ENCODE measurements around the gene AP4S1.
"Not testable (repeated sequence)": the region's sequence is repeated elsewhere in the genome, so short reads cannot be mapped to it uniquely, and the experiment has no call there.

Gene AP4S1

DNA sequence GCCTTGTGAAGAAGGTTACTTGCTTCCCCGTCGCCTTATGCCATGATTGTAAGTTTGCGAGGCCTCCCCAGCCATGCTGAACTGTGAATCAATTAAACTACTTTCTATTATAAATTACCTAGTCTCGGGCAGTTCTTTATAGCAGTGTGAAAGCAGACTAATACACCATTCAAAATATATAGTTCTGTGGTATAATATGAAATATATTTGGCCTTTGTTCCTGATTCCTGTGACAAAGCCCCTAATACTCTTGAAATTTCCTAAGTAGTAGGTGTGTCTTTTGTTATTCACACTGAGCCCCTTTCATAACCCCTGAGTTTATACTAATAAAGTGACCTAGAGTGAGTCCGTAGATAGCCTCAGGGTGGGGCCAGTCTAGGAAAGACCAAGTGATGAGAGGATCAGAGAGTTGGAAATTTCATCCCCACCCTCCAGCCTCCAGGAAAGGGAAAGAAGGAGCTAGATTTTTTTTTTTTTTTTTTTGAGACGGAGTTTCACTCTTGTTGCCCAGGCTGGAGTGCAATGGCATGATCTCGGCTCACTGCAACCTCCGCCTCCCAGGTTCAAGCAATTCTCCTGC lies 20.1 kb downstream of the AP4S1 start:
- no peak for DNase-seq

DNA sequence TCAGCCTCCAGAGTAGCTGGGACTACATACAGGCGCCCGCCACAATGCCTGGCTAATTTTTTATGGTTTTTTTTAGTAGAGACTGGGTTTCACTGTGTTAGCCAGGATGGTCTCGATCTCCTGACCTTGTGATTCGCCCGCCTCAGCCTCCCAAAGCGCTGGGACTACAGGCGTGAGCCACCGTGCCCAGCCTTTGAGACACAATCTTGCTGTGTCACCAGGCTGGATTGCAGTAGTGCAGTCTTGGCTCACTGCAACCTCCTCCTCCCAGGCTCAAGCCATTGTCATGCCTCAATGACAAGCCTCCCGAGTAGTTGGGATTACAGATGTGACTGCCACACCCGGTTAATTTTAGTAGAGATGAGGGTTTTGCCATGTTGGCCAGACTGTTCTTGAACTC lies 22.1 kb downstream of the AP4S1 start:
- DNase-seq: peak; percentile 65

GRCh38 chr14:31051023-31051422 lies 25.6 kb downstream of the AP4S1 start:
- no peak for DNase-seq

- no peak for DNase-seq
Observed at GRCh38 chr14:31051511-31051910, 26.1 kb downstream of the AP4S1 start.

- not testable (repeated sequence) for DNase-seq
Observed at GRCh38 chr14:31052905-31053586, 27.6 kb downstream of the AP4S1 start.

DNA sequence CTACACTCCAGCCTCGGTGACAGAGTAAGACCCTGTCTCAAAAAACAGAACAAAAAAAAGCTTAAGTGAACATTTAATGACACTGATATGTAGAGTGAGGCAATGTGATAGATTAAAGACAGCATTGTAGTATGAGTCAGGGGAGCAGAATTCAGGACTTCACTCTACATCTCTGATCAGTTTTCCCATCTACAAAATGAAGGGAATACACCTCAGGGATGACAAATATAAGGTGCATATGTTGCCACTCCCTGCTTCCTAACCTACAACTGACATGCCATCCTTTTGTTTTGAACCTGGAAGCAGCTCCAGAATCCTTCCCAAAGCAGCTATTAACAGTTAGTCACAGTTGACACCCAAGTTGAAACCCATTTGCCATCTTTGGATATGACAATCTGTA lies 31.6 kb downstream of the AP4S1 start:
- DNase-seq: no peak

GRCh38 chr14:31057701-31058364 lies 32.4 kb downstream of the AP4S1 start:
- no peak for DNase-seq

- peak; percentile 100 for DNase-seq
Observed at GRCh38 chr14:31059152-31059924, 33.9 kb downstream of the AP4S1 start.

DNA sequence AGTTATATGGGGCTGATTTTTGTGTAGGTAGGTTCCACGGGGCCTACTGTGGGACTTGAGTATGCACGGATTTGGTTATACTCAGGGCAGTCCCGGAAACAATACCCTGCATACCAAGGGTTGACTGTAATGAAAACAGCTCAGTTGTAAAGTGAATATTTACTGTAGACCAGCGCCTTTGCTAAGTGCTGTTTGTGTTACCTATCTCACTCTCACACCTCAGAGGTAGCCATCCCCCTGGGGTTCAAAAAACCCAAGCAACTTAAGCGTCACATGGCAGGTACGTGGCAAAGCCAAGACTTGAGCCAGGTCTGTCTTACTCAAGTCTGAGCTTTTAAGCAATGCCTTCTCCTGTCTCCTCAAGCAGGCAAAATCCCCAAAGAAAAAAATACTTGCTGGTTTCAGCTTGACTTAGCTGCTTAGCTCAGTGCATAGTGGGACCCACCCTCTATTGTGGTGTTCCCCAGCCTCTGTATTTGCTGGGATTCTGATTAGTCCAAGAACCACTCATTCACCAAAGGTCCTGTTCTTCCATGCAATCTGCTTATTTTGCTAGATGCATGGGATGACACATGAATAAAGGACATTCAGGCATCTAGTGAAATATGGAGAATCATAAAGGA lies 34.9 kb downstream of the AP4S1 start:
- DNase-seq: peak; percentile 34

DNA sequence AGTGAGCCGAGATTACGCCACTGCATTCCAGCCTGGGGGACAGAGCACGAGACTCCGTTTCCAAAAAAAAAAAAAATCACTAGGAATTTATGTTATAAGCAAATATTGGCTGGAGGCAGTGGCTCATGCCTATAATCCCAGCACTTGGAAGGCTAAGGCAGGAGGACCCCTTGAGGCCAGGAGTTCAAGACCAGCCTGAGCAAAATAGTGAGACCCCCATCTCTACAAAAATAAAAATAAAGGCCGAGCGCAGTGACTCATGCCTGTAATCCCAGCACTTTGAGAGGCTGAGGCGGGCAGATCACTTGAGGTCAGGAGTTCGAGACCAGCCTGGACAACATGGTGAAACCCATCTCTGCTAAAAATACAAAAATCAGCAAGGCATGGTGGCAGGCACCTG lies 37.5 kb downstream of the AP4S1 start:
- DNase-seq: not testable (repeated sequence)

- peak; percentile 58 for DNase-seq
Observed at GRCh38 chr14:31068235-31068634, 42.8 kb downstream of the AP4S1 start.

DNA sequence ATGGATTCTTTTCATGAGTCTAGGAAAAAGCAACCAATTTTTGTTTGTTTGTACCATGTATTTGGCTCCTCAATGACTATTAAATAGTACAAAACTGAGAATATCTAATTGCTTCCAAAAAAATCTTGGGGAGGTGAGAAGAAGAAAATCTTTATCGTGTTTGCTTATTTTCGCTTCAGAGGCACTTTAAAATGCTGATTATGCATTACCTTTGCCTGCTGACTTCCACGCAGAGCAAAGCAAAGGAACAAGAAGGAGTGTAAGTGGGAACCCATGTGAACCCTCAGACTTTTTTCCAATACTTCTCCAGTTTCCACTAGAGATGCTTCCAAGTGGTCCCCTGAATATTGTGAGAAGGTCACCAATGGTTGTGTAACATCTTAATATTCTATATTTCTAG lies 43.9 kb downstream of the AP4S1 start:
- DNase-seq: no peak

DNA sequence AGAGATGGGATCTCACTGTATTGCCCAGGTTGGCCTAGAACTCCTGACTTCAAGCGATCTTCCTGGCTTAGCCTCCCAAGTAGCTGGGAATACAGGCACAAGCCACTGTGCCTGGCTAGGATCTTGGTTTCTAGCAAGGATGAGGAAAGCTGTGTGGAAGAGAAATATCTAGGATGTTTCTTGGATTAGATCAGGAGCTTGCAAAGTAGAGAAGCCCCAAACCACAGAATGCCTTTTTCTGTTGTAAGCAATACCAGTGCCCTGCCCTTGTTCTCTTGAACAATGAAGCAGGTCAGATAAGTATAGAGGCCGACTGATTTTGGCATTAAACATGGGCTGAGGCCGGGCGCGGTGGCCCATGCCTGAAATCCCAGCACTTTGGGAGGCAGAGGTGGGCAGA lies 45.0 kb downstream of the AP4S1 start:
- no peak for DNase-seq

DNA sequence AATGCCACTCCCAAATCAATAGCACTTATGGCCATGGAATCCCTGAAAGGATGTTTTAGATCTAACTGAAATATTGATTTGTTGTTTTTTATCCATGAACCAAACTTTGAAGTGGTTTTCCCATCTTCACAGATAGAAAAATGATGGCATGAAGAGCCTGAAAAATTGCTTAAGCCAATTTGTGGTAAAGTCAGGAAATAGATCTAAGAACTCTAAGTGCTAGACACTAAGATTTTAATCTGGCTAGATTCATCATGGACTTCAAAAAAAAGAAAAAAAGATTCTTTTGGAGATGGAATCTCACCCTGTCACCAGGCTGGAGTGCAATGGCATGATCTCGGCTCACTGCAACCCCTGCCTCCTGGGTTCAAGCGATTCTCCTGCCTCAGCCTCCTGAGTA lies 45.7 kb downstream of the AP4S1 start:
- DNase-seq: peak; percentile 26

DNA sequence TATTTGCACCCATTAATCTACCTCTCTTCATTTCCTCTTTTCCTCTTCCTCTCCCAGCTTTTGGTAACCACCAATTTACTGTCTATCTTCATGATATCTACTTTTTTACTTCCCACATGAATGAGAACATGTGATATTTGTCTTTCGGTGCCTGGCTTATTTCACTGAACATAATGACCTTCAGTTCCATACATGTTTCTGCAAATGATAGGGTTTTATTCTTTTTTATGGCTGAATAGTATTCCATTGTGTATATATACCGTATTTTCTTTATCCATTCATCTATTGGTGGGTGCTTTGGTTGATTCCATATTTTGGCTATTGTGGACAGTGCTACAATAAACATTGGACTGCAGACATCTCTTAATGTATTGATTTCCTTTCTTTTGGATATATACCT lies 49.7 kb downstream of the AP4S1 start:
- DNase-seq: no peak

GRCh38 chr14:31078766-31079165 lies 53.3 kb downstream of the AP4S1 start:
- DNase-seq: no peak

- DNase-seq: peak; percentile 28
Observed at GRCh38 chr14:31080056-31080455, 54.6 kb downstream of the AP4S1 start.

DNA sequence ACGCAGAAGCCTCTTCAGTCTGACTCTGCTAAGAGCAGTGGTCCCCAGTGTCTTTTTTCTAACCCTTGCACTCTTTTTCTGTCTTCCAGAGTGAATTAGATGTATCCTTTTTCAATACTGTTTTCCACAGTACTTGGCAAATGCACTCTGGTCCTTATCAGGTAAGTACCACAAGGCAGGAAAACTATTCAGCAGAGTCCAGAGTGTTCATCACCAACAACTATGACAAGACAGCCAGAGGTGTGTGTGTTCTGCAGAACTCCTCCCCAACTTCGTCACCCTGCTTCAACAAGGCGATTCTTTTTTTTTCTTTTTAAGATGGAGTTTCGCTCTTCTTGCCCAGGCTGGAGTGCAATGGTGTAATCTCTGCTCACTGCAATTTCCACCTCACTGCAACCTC lies 55.0 kb downstream of the AP4S1 start:
- peak; percentile 48 for DNase-seq

DNA sequence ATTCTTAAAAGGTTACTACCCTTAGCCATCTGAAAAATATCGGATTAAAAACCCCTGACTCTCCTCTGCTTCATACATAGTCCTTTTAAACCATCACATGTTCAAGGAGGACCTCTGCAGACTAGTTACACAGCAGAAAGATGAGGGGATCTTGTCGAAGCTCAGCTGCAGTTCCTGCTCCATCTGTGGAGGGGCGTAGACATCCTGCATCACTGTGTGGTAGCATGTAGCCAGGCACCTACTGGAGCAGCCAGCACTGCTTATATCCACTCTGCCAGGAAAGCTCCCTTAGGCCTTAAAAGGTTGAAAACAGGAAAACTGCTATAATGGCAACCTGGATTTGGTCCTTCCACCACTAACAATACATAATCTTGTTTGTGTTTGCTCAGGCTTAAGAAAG lies 58.3 kb downstream of the AP4S1 start:
- DNase-seq: no peak

DNA sequence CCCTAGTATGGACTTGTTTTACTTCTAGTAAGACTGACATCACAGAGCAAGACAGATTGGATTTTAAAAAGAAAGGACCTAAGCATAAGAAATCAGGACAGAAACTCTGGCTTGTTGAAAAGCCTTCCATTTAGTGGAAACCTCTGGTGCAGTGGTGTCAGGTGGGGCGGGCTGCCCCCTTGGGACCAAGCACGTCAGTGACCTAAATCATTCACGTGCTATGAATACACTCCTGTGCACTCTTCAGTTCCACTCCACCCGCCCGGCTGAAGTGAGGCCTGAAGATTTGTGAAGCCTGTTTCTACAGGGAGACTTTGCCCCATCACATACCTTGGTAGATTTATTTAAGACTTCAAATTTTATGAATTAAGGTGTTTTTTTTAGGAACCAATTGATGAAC lies 58.9 kb downstream of the AP4S1 start:
- DNase-seq: peak; percentile 21

- DNase-seq: no peak
Observed at GRCh38 chr14:31085027-31085426, 59.6 kb downstream of the AP4S1 start.

DNA sequence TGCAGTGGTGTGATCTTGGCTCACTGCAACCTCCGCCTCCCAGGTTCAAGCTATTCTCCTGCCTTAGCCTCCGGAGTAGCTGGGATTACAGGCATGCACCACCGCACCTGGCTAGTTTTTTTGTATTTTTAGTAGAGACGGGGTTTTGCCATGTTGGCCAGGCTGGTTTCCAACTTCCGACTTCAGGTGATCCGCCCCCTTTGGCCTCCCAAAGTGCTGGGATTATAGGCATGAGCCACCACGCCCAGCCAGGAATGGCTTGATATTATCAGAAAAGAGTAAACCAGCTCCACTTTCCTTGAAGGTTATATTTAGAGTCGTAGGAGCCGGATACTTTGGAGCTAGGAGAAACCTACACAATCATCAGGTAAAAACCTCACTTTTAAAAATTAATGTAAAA lies 61.0 kb downstream of the AP4S1 start:
- DNase-seq: not testable (repeated sequence)
